GM18951 (cell line): ENCODE results near the gene ANGPT4.

ENCODE experiments used
- POLR2A ChIP-seq: IDR thresholded peaks from 4 replicates; pipeline ENCODE4 v1.6.1; 2011; ENCODE audit warnings: mild to moderate bottlenecking; ENCODE audit not compliant: insufficient read length, insufficient read depth; ENCODE audit errors: extremely low read depth
- in situ Hi-C: fragments of 300-500 bp; cut with MboI; formaldehyde crosslinking; loops from one replicate; pipeline ENCODE4 v1.12.0; 2022; ENCODE audit warnings: low sequenced_read_pairs, mixed read lengths, inconsistent platforms; ENCODE audit not compliant: unreplicated experiment

ANGPT4 gene

GRCh38 chr20:951384-952169, 35.4 kb upstream of the ANGPT4 start:
- in situ Hi-C loops, result no loop called here
- no peak for TF ChIP-seq POLR2A

DNA sequence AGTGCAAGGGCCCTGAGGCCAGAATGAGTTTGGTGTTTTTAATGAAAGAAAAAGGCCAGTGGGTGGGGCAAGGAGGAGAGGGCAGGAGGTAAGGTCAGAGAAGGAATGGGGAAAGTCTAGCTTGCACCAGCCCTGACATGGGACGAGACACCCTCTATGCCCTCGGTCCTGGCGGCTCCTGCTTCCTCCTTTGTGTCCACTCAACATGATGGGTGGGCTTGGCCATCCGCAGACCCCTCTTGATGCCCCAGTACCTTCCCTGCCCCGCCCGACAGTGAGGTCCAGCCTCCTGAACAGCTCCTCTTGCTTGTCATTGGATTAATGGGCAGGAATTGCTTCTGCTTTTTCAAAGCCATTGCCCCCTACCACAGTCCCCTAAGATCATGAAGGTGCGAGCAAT, 33.6 kb upstream of the ANGPT4 start:
- TF ChIP-seq POLR2A, result no peak
- in situ Hi-C loops, result no loop called here

DNA sequence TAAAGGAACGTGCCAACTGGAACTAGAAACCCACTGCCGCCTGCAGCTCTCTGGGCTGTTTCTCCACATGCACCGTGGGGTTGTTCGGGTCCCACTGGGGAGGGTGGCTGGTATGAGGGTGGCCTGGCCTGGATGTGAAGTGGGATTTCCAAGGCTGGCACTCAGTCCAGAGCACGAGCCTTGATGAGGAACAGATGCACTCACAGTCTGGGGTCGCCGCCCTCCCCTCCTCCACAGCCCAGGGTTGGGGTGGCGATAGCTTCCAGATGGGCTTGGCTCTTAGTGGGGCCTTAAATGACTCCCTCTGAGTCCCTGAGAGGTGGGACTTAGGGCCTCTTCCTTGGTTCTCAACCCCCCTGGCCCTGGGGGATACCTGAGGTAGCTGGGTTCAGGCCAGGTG, 30.7 kb upstream of the ANGPT4 start:
- no peak for TF ChIP-seq POLR2A
- in situ Hi-C loops, result no loop called here

- TF ChIP-seq POLR2A, result no peak
- in situ Hi-C loops, result no loop called here
Measured at GRCh38 chr20:945841-946240, 29.7 kb upstream of the ANGPT4 start.

DNA sequence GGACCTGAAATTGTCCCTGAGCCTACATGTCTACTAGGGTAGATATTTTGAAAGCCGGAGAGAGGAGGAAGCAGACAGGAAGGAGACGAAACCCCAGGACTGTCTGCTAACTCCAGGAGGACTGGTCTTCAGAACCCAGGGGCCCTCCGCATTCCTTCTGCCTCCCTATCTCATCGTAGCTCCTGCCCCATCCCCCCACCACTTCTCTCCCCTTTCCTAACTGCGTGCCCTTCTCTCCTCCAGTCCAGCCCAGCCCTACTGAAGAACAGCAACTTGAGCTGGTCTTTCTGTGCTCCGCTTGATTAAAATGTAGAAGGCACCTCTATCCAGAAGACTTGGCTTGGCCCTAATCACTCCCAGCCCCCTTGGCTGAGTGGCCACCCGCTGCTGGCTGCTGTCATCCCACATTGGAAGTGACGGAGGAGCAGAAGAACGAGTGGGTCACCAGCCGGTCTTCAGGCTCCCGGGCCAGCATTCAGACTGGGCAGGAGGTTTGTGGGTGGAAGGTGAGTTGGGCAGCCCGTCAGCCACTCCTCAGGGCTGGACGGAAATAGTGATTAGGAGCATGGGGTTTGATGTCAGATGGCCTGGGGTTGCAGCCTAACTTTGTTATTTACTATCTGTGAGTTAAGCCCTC, 28.8 kb upstream of the ANGPT4 start:
- in situ Hi-C loops, result no loop called here
- no peak for TF ChIP-seq POLR2A

GRCh38 chr20:944148-944547, 28.0 kb upstream of the ANGPT4 start:
- TF ChIP-seq POLR2A, result no peak
- in situ Hi-C loops, result no loop called here

- in situ Hi-C loops, result no loop called here
- no peak for TF ChIP-seq POLR2A
Measured at GRCh38 chr20:942611-943010, 26.5 kb upstream of the ANGPT4 start.

DNA sequence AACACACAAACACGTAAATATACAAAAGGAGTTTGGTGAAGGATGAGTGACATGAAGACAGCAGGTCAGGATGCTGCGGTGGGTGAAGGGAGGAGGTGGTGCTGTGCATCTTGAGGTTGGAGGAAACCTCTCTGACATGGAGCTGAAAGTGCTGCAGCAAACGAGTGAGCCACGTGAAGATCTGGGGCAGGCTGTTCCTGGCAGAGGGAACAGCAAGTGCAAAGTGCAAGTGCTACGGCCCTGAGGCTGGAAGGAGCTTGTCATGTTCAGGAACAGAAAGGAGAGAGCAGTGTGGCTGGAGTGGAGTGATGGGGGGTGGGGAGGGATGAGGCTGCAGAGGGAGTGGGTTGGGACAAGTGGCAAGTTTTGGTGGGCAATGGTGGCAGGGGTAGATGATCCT, 24.8 kb upstream of the ANGPT4 start:
- no peak for TF ChIP-seq POLR2A
- in situ Hi-C loops, result no loop called here

GRCh38 chr20:939606-940005, 23.5 kb upstream of the ANGPT4 start:
- in situ Hi-C loops, result no loop called here

DNA sequence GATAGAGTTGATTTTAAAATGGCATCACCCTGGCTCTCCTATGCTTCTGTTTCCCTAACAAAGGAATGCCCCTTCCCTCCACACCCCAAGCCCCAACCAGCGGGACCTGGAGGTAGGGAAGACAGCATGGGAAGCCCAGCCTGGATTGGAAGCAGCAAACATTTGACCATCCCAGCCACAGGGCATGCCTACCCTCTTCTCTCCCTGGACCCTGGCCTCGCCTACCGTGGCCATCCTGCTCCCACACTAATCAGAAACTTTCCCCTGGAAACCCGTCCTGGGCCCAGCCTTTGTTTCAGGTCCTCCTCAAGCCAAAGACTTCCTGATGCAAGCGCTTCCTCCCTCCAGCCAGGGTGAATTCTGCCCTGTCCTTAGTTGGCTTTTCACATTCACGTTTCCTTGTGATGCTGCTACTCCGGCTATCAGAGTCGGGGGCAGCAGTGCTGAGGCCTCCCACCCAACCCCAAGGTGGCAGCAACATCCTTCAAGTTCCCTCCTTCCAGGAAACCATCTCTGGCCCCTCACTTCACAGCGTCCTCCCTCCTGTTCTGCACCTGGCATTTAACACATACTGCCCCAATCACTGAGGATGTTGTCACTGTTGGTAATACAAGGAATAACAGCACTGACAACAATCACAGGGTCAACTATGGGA, 18.2 kb upstream of the ANGPT4 start:
- in situ Hi-C loops, result no loop called here
- TF ChIP-seq POLR2A, result no peak

More at GRCh38 chr20:939606-940005, 23.5 kb upstream of the ANGPT4 start:
- no peak for TF ChIP-seq POLR2A

DNA sequence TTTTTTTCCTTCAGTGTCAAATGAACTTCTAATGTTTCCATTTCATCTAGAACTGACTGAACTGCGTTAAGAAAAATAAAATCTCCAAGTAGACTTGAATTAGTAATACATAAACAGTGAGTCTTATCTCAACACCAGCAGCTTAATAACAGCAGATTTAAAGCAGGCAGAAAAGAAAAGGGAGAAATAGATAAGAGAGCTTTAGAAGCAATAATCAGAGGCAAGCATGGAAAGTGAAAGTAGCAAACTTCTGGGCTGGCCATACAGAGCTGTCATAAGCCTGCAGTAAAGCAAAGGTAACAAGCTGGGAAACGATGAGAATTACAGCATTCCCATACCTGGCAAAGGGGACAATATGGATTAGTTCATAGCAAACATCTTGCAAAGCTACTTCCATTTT, 16.9 kb upstream of the ANGPT4 start:
- in situ Hi-C loops, result no loop called here
- no peak for TF ChIP-seq POLR2A

DNA sequence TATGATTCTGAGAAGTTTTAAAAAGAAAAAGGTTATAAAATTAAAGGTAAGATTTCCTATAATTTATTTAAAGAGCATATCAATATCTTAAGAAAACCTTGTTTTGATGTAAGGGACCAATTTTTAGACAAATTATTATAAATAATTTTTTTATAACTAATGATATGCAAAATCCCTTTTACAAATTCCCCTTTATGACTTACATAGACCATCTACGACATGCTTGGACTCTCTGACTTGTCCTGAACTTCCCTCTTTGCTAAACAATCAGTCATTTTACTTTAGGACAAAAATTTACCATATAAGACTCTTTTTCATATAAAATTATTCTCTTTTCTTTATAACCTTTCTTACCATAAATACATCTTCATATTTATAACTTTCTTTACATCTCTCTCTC, 15.3 kb upstream of the ANGPT4 start:
- in situ Hi-C loops, result no loop called here
- no peak for TF ChIP-seq POLR2A

GRCh38 chr20:926670-927069, 10.5 kb upstream of the ANGPT4 start:
- TF ChIP-seq POLR2A, result no peak
- in situ Hi-C loops, result no loop called here

- in situ Hi-C loops, result no loop called here
- no peak for TF ChIP-seq POLR2A
Measured at GRCh38 chr20:925516-925915, 9.4 kb upstream of the ANGPT4 start.
